ENCODE results near the gene JAK3.

JAK3 gene

GRCh38 chr19:17775991-17776803, 71.6 kb downstream of the JAK3 start:
- no peak for TF ChIP-seq CTCF (IDR thresholded peaks at IDR 0.05; ENCODE audit: extremely low read depth, missing control alignments)

GRCh38 chr19:17775245-17775927, 72.4 kb downstream of the JAK3 start:
- peak; percentile 35 for TF ChIP-seq CTCF (IDR thresholded peaks at IDR 0.05; ENCODE audit: extremely low read depth, missing control alignments)
- DNase-seq (ENCODE audit: low spot score), result no peak

More at GRCh38 chr19:17775991-17776803, 71.6 kb downstream of the JAK3 start:
- peak; percentile 94 for DNase-seq (ENCODE audit: low spot score)

All from GM20000 (cell line).